Measurements from ENCODE around the gene PTPRE.

DNA sequence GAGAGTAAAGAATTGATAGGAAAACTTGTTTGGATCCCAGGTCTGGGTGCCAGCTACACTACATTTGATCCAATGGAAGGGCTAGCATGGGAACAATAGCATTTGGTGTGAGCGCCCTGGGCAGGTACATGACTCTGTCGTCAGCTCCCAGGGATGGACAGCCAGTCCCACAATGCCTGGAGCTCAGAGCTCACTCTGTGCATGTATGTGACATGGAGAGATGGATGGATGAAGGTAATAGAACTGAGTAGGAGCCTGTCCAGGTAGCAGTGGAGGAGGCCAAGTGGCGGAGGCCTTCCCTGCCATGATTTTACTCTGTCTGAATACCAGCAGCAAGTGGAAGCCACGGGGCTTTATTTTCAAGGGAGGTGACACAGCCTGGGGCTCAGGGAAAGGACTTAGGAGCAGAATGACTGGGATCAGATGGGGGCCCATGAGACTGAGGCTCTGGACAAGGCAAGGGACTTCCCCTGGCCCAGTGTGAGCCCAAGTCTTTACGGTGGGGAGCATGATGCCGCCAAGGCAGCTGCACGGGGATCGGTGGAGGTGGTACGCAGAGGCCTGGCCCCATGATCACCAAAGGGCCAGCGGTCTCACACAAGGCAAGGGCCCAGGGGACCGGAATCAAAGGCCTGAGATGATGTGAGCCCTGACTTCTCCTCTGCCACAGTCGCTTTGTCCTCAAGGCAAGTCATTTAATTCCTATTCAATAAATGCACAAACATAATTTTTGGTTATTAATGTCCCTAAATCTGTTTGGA lies 5.9 kb downstream of the PTPRE start:
- no peak for TF ChIP-seq RAD21 (IDR thresholded peaks at IDR 0.05; ENCODE audit: low read depth)
- no peak for TF ChIP-seq POLR2A (IDR thresholded peaks at IDR 0.05; ENCODE audit: borderline replicate concordance, extremely low read depth, insufficient read depth, insufficient read length)
- TF ChIP-seq POLR2AphosphoS5 (IDR thresholded peaks at IDR 0.05; ENCODE audit: low read depth, low read length) = no peak
- no peak for TF ChIP-seq CTCF (IDR thresholded peaks at IDR 0.05 in 2 of 3, conservative IDR thresholded peaks at IDR 0.05 in 1 of 3; ENCODE audit: borderline replicate concordance in 1 of 3, insufficient read depth in 1 of 3, low read depth in 2 of 3, low read length in 2 of 3)
- TF ChIP-seq TCF7L2 (IDR thresholded peaks at IDR 0.05; ENCODE audit: borderline replicate concordance, extremely low read depth, insufficient read depth, insufficient read length) = no peak
- no peak for TF ChIP-seq SP1 (IDR thresholded peaks at IDR 0.05; ENCODE audit: low read depth)
- TF ChIP-seq, protein P1, sequence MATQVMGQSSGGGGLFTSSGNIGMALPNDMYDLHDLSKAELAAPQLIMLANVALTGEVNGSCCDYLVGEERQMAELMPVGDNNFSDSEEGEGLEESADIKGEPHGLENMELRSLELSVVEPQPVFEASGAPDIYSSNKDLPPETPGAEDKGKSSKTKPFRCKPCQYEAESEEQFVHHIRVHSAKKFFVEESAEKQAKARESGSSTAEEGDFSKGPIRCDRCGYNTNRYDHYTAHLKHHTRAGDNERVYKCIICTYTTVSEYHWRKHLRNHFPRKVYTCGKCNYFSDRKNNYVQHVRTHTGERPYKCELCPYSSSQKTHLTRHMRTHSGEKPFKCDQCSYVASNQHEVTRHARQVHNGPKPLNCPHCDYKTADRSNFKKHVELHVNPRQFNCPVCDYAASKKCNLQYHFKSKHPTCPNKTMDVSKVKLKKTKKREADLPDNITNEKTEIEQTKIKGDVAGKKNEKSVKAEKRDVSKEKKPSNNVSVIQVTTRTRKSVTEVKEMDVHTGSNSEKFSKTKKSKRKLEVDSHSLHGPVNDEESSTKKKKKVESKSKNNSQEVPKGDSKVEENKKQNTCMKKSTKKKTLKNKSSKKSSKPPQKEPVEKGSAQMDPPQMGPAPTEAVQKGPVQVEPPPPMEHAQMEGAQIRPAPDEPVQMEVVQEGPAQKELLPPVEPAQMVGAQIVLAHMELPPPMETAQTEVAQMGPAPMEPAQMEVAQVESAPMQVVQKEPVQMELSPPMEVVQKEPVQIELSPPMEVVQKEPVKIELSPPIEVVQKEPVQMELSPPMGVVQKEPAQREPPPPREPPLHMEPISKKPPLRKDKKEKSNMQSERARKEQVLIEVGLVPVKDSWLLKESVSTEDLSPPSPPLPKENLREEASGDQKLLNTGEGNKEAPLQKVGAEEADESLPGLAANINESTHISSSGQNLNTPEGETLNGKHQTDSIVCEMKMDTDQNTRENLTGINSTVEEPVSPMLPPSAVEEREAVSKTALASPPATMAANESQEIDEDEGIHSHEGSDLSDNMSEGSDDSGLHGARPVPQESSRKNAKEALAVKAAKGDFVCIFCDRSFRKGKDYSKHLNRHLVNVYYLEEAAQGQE (IDR thresholded peaks at IDR 0.05; ENCODE audit: low read depth) = no peak
- TF ChIP-seq EZH2phosphoT487 (IDR thresholded peaks at IDR 0.05; ENCODE audit: borderline replicate concordance) = no peak
- TF ChIP-seq FOSL1 (IDR thresholded peaks at IDR 0.05; ENCODE audit: low read depth) = no peak
- TF ChIP-seq EZH2 (IDR thresholded peaks at IDR 0.05) = no peak
- no peak for TF ChIP-seq ZBTB33 (IDR thresholded peaks at IDR 0.05; ENCODE audit: extremely low read depth, insufficient replicate concordance, low read length)
- TF ChIP-seq, protein P2, sequence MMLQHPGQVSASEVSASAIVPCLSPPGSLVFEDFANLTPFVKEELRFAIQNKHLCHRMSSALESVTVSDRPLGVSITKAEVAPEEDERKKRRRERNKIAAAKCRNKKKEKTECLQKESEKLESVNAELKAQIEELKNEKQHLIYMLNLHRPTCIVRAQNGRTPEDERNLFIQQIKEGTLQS (IDR thresholded peaks at IDR 0.05) = no peak
- no peak for TF ChIP-seq YY1 (IDR thresholded peaks at IDR 0.05; ENCODE audit: extremely low read depth, insufficient replicate concordance, low read depth, low read length)

Measured in HCT116 (cell line).